Tibial artery (tissue), 4 donors: Measurements from ENCODE around the gene SMIM38.
A peak's percentile ranks its signal among the peaks of the same experiment; 100 is the strongest.

Experiments used
- DNase-seq, 2 donors: peaks; one replicate each; pipeline ENCODE4 v3.0.0-alpha.2; 2019
- H3K27ac ChIP-seq, 2 donors: fragments of 200-600 bp; sonication (generic) in 1 of 2; 1 replicate in 1 of 2; 2 replicates in 1 of 2; pipeline ENCODE4 v1.5.1; 2018 to 2019; ENCODE audit warnings: mild to moderate bottlenecking in 1 of 2
- H3K27me3 ChIP-seq, 2 donors: fragments of 200-600 bp; sonication (generic) in 1 of 2; one replicate each; pipeline versions ENCODE4 v1.5.1 to v1.6.0; 2016 to 2019
- H3K36me3 ChIP-seq, 3 donors: fragments of 200-600 bp; sonication (generic) in 2 of 3; one replicate each; pipeline ENCODE4 v1.5.1; 2016 to 2019; ENCODE audit warnings: mild to moderate bottlenecking in 2 of 3
- H3K4me1 ChIP-seq, 4 donors: fragments of 200-600 bp; sonication (generic) in 2 of 4; 1 replicate in 3 of 4; 2 replicates in 1 of 4; pipeline ENCODE4 v1.5.1; 2016 to 2019
- H3K4me3 ChIP-seq, 2 donors: fragments of 200-600 bp; sonication (generic) in 1 of 2; 1 replicate in 1 of 2; 2 replicates in 1 of 2; pipeline ENCODE4 v1.5.1; 2018 to 2019; ENCODE audit warnings: mild to moderate bottlenecking in 2 of 2
- H3K9me3 ChIP-seq, 3 donors: fragments of 200-600 bp; sonication (generic) in 1 of 3; one replicate each; pipeline ENCODE4 v1.5.1; 2016 to 2019
- CTCF ChIP-seq, 2 experiments: fragments of 200-600 bp in 1 of 2; fragments of 450-650 bp in 1 of 2; IDR thresholded peaks; one replicate each; pipeline ENCODE4 v1.5.1; 2017 to 2019; ENCODE audit warnings: antibody characterized with exemption in 2 of 2, mild to moderate bottlenecking in 1 of 2, moderate library complexity in 1 of 2
- intact Hi-C: fragments of 100-400 bp; cut with DNase I; formaldehyde crosslinking; loops from one replicate; pipeline ENCODE4 v1.15.0; 2023; ENCODE audit warnings: low total_unique reads

Gene SMIM38

GRCh38 chr11:69195824-69196782, 40.4 kb downstream of the SMIM38 start:
- H3K36me3 ChIP-seq: no peaks in the 10 kb centered on the region
- H3K27ac ChIP-seq: no peak overlapping the region
- TF ChIP-seq CTCF (IDR thresholded peaks at IDR 0.05): no peak
- no peak overlapping the region for H3K4me3 ChIP-seq
- H3K27me3 ChIP-seq: peaks cover 0 to 22% of the 10 kb centered on the region in 2 donors
- H3K4me1 ChIP-seq: no peaks in the 10 kb centered on the region
- no peak for DNase-seq
- intact Hi-C loops: no loop called here
- no peaks in the 10 kb centered on the region for H3K9me3 ChIP-seq

GRCh38 chr11:69196783-69197169, 41.0 kb downstream of the SMIM38 start:
- intact Hi-C loops: no loop called here
- Histone ChIP-seq H3K27ac (no peak overlapping the region), H3K36me3 (no peaks in the 10 kb centered on the region), H3K9me3 (no peaks in the 10 kb centered on the region), H3K27me3 (peaks cover 0 to 25% of the 10 kb centered on the region in 2 donors), H3K4me3 (no peak overlapping the region), H3K4me1 (no peaks in the 10 kb centered on the region)
- no peak for TF ChIP-seq CTCF (IDR thresholded peaks at IDR 0.05)
- DNase-seq: no peak

GRCh38 chr11:69198891-69199582, 43.3 kb downstream of the SMIM38 start:
- Histone ChIP-seq H3K36me3 (no peaks in the 10 kb centered on the region), H3K27me3 (peaks cover 0 to 30% of the 10 kb centered on the region in 2 donors), H3K4me1 (peaks cover 0 to 5% (median 0%) of the 10 kb centered on the region in 4 donors), H3K27ac (no peak overlapping the region), H3K9me3 (no peaks in the 10 kb centered on the region), H3K4me3 (no peak overlapping the region)
- intact Hi-C loops: no loop called here
- TF ChIP-seq CTCF (IDR thresholded peaks at IDR 0.05): no peak
- DNase-seq: no peak

GRCh38 chr11:69199583-69200315, 44.0 kb downstream of the SMIM38 start:
- peaks cover 0 to 30% of the 10 kb centered on the region in 2 donors for H3K27me3 ChIP-seq
- no peak for DNase-seq
- H3K4me1 ChIP-seq: peaks cover 0 to 6% (median 0%) of the 10 kb centered on the region in 4 donors
- TF ChIP-seq CTCF (IDR thresholded peaks at IDR 0.05): no peak
- H3K36me3 ChIP-seq: no peaks in the 10 kb centered on the region
- H3K4me3 ChIP-seq: no peak overlapping the region
- H3K27ac ChIP-seq: no peak overlapping the region
- intact Hi-C loops: no loop called here
- H3K9me3 ChIP-seq: no peaks in the 10 kb centered on the region

- Histone ChIP-seq H3K4me1 (peaks cover 0 to 6% (median 0%) of the 10 kb centered on the region in 4 donors), H3K27me3 (peaks cover 0 to 32% of the 10 kb centered on the region in 2 donors), H3K4me3 (no peak overlapping the region), H3K36me3 (no peaks in the 10 kb centered on the region), H3K27ac (no peak overlapping the region), H3K9me3 (no peaks in the 10 kb centered on the region)
- no peak for TF ChIP-seq CTCF (IDR thresholded peaks at IDR 0.05)
- intact Hi-C loops: no loop called here
- peak in 1 of 2 donors; percentile 62 for DNase-seq
These were observed 44.8 kb downstream of the SMIM38 start for GRCh38 chr11:69200331-69201065.
